GM08714 (cell line): ENCODE results near the gene NOC4L.

ENCODE experiments used
- H3K4me3 ChIP-seq: fragments of 200-500 bp; sonication (Bioruptor generic); 2 replicates; pipeline ENCODE4 v1.5.1; 2014; ENCODE audit warnings: mild to moderate bottlenecking, low read length, inconsistent platforms
- ZNF274 ChIP-seq: IDR thresholded peaks from 2 replicates; pipeline ENCODE4 v1.6.1; 2012; ENCODE audit warnings: mild to moderate bottlenecking, low read depth, low read length

The NOC4L gene

DNA sequence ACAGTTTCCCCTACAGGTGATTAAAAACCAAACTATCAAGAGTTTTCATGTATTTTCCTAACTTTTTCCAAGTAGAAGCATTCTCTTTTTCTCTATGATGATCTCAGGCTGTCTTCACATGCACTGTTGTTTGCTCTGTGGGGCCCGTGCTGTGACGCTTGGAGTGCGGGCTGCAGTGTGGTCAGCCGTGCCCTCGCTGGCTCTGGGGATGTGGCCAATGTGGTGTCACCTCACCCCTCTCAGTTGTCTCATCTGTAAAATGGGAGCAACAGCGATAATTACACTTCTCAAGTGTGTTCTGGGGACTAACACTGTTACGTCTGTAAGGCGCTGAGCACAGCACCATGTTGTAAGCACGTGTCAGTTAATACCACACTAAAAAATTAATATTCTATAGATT is 28.8 kb upstream of the NOC4L start:
- TF ChIP-seq ZNF274: no peak

DNA sequence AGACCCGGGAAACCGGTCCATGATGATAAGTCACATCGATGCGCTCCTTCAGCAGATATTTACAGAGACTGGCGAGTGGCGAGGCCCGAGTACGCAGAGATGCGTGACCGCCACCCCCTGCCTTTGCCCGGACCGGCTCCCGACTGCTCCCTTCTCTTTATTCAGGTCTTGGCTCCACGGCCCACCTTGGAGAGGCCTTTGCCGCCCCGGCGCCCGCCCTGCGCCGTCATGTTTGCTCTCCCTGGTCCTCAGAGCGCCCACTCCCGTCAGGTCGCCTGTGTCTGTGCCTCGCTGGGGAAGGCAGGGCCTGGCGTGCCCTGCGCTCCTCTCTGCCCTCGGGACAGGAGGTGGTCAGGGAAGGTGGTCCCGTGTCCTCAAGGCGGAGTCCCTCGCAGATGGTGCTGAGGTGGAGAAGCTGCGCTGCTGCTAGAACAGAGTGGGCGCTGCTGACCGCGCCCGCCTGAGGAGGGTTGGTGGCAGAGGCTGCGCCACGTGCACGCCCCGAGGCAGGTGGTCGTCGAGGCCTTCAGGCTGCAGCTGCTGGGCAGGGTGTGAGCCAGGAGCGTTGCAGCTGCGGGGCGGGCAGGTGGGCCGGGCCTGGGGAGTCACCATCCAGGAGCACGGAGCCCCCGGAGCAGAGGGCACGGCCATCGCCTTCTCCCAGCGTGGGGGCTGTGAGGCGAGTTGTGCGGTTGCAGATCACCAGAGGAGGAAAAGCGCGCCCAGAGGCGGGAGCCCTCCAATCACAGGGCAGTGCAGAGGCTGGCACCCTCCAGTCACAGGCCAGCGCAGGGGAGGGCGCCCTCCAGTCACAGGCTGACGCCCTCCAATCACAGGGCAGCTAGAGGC is 27.3 kb upstream of the NOC4L start:
- TF ChIP-seq ZNF274: no peak

More for the DNA sequence above, 28.8 kb upstream of the NOC4L start:
- H3K4me3 ChIP-seq: no peak overlapping the region

DNA sequence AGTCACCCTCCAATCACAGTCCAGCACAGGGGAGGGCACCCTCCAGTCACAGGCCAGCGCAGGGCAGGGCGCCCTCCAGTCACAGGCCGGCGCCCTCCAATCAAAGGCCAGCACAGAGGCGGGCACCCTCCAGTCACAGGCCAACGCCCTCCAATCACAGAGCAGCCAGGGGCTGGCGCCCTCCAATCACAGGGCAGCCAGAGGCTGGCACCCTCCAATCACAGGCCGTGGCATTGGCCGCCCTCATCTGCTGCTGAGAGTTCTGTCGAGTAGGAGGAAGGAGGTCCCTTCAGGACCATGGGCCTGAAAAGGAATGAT is 26.7 kb upstream of the NOC4L start:
- TF ChIP-seq ZNF274: no peak

More for the DNA sequence above, 27.3 kb upstream of the NOC4L start:
- no peak overlapping the region for H3K4me3 ChIP-seq

DNA sequence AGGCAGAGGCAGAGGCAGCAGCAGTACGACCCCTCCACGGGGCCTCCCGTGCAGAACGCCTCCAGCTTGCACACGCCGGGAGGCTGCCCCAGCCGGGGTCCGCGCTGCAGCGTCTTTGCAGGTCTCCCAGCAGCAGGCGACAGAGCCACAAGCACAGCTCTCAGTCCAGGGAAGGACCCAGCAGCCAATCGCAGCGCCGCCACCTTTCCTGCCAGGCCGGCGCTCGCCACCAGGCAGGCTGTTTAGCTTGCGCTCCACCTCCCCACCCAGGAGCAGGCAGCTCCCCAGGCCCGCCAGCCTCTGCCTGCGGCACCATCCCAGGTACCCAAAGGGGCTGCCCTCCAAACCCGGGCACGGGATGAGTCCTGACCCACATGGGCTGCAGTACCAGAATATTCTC is 25.4 kb upstream of the NOC4L start:
- no peak overlapping the region for H3K4me3 ChIP-seq
- no peak for TF ChIP-seq ZNF274

More for the DNA sequence above, 26.7 kb upstream of the NOC4L start:
- H3K4me3 ChIP-seq: no peak overlapping the region

DNA sequence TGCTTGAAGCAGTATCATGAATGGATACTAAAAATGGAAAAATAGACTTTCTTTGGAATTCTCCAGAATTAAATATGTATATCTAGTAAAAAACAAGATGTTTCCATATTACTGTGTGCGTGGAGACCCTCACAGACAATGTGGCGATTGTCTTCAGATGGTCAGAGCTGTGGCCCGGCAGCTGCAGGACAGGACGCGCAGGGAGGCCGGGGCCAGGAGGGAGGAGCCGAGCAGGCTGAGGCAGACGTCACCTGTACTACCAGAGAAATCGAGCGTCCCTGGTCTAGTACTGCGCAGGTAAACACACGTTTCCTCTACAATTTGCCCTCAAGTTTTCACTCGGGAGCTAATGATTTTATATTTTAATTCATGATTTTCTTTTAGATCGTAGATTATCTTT is 23.0 kb upstream of the NOC4L start:
- no peak for TF ChIP-seq ZNF274
- H3K4me3 ChIP-seq: no peak overlapping the region

DNA sequence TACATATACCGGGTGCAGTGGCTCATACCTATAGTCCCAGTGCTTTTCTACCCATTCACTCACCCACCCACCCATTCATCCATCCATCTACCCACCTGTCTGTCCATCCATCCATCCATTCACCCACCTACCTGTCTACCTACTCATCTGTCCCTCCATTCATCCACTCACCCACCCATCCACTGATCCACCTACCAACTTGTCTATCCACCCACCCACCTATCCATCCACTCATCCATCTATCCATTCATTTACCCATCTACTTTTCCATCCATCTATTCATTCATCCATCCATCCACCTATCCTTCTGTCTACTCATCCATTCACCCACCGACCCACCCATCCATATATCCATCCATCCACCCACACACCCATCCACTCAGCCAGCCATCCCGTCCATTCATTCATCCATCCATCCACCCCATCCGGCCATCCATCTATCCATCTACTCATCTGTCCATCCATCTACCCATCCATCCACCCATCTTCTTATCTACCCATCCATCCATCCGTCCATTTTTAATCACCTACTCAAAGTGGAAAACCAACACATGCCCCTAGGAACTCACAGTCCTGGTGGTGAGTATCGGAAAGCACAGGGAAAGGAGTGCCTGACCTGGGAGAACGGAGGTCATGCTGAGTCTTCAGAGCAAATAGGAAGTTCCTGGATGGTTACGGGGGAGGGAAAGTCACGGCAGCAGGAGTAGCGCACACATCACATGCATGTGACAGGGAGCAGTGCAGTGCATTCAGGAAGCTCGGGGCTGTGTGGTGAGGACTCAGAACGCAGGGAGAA is 20.1 kb upstream of the NOC4L start:
- no peak for TF ChIP-seq ZNF274
- no peak overlapping the region for H3K4me3 ChIP-seq

DNA sequence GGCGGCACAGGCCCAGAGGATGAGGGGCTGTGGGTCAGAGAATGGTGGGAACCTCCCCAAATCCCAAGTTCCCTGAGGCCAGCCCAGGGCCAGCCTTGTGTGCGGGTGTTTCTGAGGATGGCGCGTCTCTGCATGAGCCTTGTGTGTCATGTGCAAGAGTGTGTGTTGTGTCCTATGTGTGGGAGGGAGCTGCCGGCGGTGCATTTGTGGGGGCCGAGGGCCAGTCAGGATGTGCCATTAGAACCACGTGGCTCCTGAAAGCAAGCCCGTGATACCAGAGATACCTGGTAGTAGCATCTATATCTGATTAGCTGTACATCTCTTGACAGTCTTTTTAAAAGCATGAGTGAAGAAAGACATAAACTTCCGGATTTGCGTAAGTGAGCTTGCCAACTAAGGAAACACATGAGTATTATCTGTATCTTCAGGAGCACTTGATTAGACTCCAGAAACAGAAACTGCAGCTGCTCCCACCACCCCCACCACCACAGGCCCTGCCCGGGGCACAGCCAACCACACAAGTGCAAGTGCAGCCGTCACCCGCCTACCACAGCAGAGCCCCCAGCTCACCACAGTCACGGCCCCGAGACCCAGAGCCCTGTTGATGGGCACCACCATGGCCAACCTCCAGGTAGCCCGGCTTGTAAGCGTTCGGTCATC is 19.4 kb upstream of the NOC4L start:
- TF ChIP-seq ZNF274: no peak
- H3K4me3 ChIP-seq: no peak overlapping the region

DNA sequence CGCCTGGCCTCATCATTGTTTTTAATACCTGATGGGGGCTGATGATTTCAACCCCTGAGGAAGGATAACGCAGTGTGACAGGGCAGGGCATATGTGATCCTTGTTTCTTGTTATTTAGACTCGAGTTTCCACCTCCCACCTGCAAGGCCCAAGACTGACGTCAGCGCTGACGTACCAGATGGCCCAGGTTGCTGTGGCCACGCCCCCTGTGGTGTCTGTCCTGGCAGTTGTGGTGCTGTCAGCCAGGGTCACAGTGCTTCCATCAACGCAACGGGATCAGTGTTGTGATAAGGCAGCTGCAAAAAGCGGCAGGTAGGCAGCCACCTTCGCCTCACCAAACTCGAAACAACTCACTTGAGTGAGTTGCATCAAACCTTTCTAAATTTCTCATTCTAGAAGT is 18.5 kb upstream of the NOC4L start:
- H3K4me3 ChIP-seq: no peak overlapping the region
- no peak for TF ChIP-seq ZNF274

DNA sequence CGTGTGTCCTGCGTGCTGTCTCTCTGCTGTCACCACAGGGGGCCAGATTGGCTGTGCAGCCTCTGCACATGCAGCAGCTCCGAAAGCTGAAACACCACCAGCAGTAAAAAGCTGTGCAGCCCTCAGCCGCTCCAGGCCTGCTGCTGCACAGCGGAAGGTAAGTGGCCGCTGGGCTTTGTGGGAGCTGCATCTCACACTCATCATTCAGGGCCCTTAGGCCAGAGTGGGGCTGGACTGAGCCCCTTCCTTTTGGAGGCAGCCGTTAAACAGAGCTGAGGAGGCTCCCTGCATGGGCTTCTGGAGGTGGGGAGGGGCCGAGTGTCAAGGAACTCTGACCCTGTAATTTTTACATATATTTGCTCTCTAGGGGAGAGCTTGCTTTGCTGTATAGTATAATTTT is 17.2 kb upstream of the NOC4L start:
- TF ChIP-seq ZNF274: no peak
- H3K4me3 ChIP-seq: no peak overlapping the region

DNA sequence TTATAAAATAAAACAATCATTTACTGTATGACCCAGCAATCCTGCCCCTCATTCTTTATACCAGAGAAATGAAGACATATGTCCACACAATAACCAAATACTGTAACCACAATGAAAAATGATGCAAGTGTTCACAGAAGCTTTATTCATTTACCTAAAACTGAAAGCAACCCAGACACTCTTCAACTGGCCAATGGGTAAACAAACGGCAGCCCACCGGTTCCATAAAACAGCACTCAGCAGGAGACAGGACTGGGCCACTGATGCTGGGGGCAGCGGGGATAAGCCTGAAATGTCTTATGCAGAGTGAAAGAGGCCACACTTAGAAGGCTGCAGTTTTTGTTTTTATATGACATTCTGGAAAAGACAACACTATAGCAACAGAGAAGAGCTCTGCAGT is 15.2 kb upstream of the NOC4L start:
- H3K4me3 ChIP-seq: no peak overlapping the region
- TF ChIP-seq ZNF274: no peak

DNA sequence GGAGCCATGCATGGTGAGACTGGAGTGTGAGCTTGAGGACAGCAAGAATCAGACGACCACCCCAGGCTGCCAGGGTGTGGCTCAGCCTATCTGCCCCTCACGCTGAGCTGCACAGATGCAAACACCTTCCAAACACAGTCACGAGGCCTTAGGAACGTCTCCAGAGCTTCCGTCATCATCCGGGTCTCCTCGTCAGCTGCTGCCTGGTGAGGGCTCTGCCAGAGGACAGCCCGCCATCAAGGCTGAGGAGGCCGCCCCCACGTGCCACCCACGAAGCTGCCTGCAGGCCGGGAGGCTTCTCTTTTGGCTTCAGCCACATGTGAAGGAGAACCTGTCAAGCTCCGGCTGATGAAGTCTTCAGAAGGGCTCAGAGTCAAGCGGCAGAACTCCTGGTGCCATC is 13.6 kb upstream of the NOC4L start:
- TF ChIP-seq ZNF274: no peak

DNA sequence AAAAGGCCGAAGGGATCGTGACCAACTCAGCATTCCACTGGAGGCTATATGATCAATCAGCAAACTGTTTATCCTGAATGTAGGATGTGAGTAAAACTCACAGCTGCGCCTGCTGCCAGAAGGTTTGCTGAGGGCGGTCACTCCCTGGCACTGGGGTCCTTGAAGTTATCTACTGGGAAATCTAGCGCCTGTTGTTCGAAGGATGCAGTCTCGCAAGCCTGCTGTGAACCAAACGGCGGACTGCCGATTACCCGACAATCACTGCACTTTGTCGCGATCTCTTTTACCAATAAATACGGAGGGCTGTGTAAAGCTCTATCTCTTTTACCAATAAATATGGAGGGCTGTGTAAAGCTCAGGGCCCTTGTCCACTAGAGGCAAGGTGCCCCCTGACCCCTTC is 13.0 kb upstream of the NOC4L start:
- TF ChIP-seq ZNF274: no peak
- no peak overlapping the region for H3K4me3 ChIP-seq

More for the DNA sequence above, 13.6 kb upstream of the NOC4L start:
- no peak overlapping the region for H3K4me3 ChIP-seq

DNA sequence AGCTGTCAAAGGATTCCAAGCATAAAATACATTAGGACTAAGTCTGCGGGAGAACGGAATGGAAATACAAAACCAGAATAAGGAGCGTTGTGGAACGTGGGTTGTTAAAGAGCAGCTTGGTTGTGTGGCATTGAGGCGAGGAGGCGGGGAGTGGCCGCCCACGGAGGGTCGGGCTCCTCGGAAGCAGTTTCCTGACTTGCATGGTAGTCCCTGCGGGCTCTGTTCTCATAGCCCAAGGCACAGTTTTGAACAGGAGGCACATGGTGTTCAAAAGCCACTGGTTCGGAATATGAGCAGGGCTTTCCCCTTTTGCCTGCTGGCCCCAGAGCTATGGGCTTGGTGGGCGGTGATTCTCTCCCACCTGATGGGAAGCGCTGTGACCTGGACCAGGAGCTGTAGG is 12.3 kb upstream of the NOC4L start:
- TF ChIP-seq ZNF274: no peak
- H3K4me3 ChIP-seq: no peak overlapping the region

DNA sequence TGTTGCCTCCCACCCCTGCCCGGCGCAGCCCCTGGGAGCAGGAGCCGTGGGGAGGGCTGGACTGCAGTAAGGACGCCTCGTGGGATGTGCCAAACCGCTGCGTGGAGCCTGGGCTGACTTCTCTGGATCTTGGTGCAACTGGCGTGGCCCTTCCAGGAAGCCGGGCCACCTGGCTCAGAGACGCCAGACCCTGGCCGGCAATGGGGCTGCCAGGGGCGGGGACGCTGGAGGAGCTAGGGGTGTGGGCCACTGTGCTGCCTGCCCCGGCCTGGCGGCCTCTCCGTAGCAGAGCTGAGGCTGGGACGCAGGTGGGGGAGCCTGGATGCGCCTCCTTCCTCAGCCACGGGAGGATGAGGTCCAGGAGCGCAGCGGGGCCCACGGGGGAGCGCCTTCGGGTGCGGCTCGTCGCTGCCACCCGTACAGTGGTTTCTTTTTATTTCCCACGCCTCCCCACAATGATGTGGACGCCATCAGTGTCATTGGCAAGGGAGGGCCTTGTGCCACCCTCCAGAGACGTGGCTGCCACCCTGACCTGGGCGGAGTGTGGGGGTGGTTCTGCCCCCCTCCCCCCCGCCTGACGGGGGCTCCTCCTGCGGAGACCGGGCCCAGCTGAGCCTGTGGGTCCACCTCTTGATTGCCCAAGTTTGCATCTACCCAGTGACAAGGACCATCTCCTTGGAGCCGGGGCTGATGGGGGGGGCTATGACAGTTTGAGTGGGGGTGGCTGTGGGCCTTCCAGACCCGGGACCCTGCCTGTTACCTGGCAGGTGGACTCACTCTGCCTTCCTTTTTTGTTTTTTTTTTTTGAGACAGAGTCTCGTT is 11.4 kb upstream of the NOC4L start:
- no peak for TF ChIP-seq ZNF274
- H3K4me3 ChIP-seq: no peak overlapping the region
